Breast epithelium (tissue), 4 donors: ENCODE results near the gene SKA1. TPM values are rescaled to one million over a fixed set of nuclear protein-coding genes. Genes with fewer than 3 reads are reported as not detected.

Source experiments
- DNase-seq, 2 donors: peaks; one replicate each; pipeline ENCODE4 v3.0.0-alpha.2; 2019; ENCODE audit warnings: low spot score in 2 of 2
- H3K27ac ChIP-seq, 2 donors: fragments of 200-600 bp; sonication (generic) in 1 of 2; one replicate each; pipeline ENCODE4 v1.5.1; 2016 to 2019; ENCODE audit warnings: mild to moderate bottlenecking in 1 of 2
- H3K27me3 ChIP-seq, 2 donors: fragments of 200-600 bp; sonication (generic) in 1 of 2; one replicate each; pipeline versions ENCODE4 v1.5.1 to v1.6.0; 2017 to 2019; ENCODE audit warnings: control low read depth in 1 of 2, mild to moderate bottlenecking in 1 of 2
- H3K36me3 ChIP-seq: fragments of 200-600 bp; one replicate; pipeline ENCODE4 v1.5.1; 2019
- H3K4me1 ChIP-seq, 2 donors: fragments of 200-600 bp; sonication (generic); one replicate each; pipeline ENCODE4 v1.5.1; 2016 to 2019; ENCODE audit warnings: control low read depth in 1 of 2
- H3K4me3 ChIP-seq, 3 donors: fragments of 200-600 bp; sonication (generic); 1 replicate in 2 of 3; 2 replicates in 1 of 3; pipeline ENCODE4 v1.5.1; 2016 to 2019; ENCODE audit warnings: mild to moderate bottlenecking in 3 of 3, moderate library complexity in 2 of 3
- H3K9me3 ChIP-seq, 2 donors: fragments of 200-600 bp; sonication (generic) in 1 of 2; one replicate each; pipeline ENCODE4 v1.5.1; 2016 to 2019; ENCODE audit warnings: control low read depth in 1 of 2
- CTCF ChIP-seq, 3 donors: fragments of 450-650 bp; IDR thresholded peaks; one replicate each; pipeline ENCODE4 v1.5.1; 2016 to 2017; ENCODE audit warnings: antibody characterized with exemption in 3 of 3, mild to moderate bottlenecking in 3 of 3, moderate library complexity in 3 of 3
- POLR2A ChIP-seq: fragments of 450-650 bp; IDR thresholded peaks from one replicate; pipeline ENCODE4 v1.6.1; 2016; ENCODE audit warnings: antibody characterized with exemption, mild to moderate bottlenecking, moderate library complexity
- POLR2AphosphoS5 ChIP-seq, 3 donors: sonication (generic); formaldehyde crosslinking; IDR thresholded peaks; one replicate each; pipeline ENCODE4 v1.6.1; 2017; ENCODE audit warnings: antibody characterized with exemption in 3 of 3
- intact Hi-C: fragments of 100-400 bp; cut with DNase I; formaldehyde crosslinking; loops from one replicate; pipeline ENCODE4 v1.15.1; 2023; ENCODE audit warnings: low total_unique reads
- total RNA-seq, 3 donors: library from RNA; depleted of rRNA; stranded (reverse); fragments of >200 nt; gene quantifications; one replicate each; pipeline ENCODE4 v1.1.0, GENCODE V29; 2016

SKA1 gene
- total RNA-seq, 3 donors from 2014 or later = 0.48 TPM; not detected in 2

DNA sequence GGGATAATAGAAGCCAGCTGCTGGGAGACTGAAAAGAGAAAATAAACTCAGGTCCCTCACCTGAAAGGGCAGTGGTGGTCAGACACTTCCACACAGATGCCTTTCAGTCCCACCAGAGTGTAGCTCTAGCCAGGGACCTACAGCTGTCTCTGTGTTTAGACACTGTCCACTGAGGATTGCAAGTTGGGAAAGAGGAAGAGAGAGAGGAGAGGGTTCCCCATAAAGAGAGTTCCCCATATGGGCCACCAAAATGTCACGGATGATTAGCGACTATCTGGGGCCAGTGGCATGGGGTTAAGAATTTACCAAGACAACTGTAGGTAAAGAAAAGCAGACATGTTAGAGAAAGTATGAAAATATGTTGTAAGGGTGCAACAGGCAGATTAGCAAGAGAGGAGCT lies 36.7 kb upstream of the SKA1 start:
- no peak for DNase-seq
- Histone ChIP-seq H3K27ac (no peak overlapping the region), H3K9me3 (no peaks in the 10 kb centered on the region), H3K4me1 (no peaks in the 10 kb centered on the region), H3K36me3 (no peaks in the 10 kb centered on the region), H3K4me3 (no peak overlapping the region), H3K27me3 (no peaks in the 10 kb centered on the region)
- no peak for TF ChIP-seq POLR2A
- no peak for TF ChIP-seq CTCF (IDR thresholded peaks at IDR 0.05)
- intact Hi-C loops = no loop called here

- no peak for DNase-seq
- Histone ChIP-seq H3K36me3 (no peaks in the 10 kb centered on the region), H3K27me3 (no peaks in the 10 kb centered on the region), H3K9me3 (no peaks in the 10 kb centered on the region), H3K4me3 (no peak overlapping the region), H3K4me1 (no peaks in the 10 kb centered on the region), H3K27ac (no peak overlapping the region)
- intact Hi-C loops = no loop called here
- TF ChIP-seq POLR2A = no peak
- no peak for TF ChIP-seq POLR2AphosphoS5 (IDR thresholded peaks at IDR 0.05)
- TF ChIP-seq CTCF (IDR thresholded peaks at IDR 0.05) = no peak
These were observed 36.1 kb upstream of the SKA1 start for GRCh38 chr18:50338715-50339114.

- Histone ChIP-seq H3K27me3 (no peaks in the 10 kb centered on the region), H3K4me1 (no peaks in the 10 kb centered on the region), H3K9me3 (no peaks in the 10 kb centered on the region), H3K27ac (no peak overlapping the region), H3K4me3 (no peak overlapping the region), H3K36me3 (no peaks in the 10 kb centered on the region)
- TF ChIP-seq POLR2AphosphoS5 (IDR thresholded peaks at IDR 0.05) = no peak
- TF ChIP-seq CTCF (IDR thresholded peaks at IDR 0.05) = no peak
- no peak for TF ChIP-seq POLR2A
- intact Hi-C loops = no loop called here
- no peak for DNase-seq
These were observed 34.8 kb upstream of the SKA1 start for GRCh38 chr18:50340078-50340477.

DNA sequence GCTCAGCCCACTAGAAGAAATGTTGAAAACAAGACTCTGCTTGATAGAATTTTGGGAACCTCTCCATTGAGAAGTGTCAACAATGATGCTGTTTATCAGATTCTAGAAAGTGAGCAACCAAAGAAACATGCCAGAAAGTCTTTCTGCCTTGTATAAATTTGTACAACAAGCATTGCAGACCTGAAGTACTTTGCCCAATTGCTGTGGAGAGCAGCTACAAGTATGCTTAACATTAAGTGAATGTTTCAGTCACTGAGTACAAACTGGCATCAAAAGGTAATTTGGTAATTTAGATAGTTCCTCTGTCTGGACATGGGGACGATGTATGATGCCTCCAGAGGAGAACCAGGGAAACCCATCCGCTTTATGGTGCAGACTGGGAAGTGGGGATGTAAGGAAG lies 33.4 kb upstream of the SKA1 start:
- H3K27ac ChIP-seq = no peak overlapping the region
- H3K4me1 ChIP-seq = no peaks in the 10 kb centered on the region
- no peak for DNase-seq
- H3K4me3 ChIP-seq = no peak overlapping the region
- intact Hi-C loops = no loop called here
- H3K9me3 ChIP-seq = no peaks in the 10 kb centered on the region
- H3K36me3 ChIP-seq = no peaks in the 10 kb centered on the region
- H3K27me3 ChIP-seq = no peaks in the 10 kb centered on the region
- no peak for TF ChIP-seq CTCF (IDR thresholded peaks at IDR 0.05)
- no peak for TF ChIP-seq POLR2A
- TF ChIP-seq POLR2AphosphoS5 (IDR thresholded peaks at IDR 0.05) = no peak

GRCh38 chr18:50350699-50351098 lies 24.1 kb upstream of the SKA1 start:
- Histone ChIP-seq H3K36me3 (no peaks in the 10 kb centered on the region), H3K27ac (no peak overlapping the region), H3K4me1 (no peaks in the 10 kb centered on the region), H3K27me3 (no peaks in the 10 kb centered on the region), H3K4me3 (no peak overlapping the region), H3K9me3 (no peaks in the 10 kb centered on the region)
- DNase-seq = no peak
- TF ChIP-seq POLR2AphosphoS5 (IDR thresholded peaks at IDR 0.05) (no peak), POLR2A (no peak), CTCF (IDR thresholded peaks at IDR 0.05) (no peak)
- intact Hi-C loops = no loop called here
